ENCODE results near the gene GCNT3. TPM values are rescaled to one million over a fixed set of nuclear protein-coding genes. Genes with fewer than 3 reads are reported as not detected.

Gene GCNT3
- polyA plus RNA-seq = 10 to 100 TPM; 10.2 to 83.9 (median 32.1) TPM
- long read RNA-seq, donor 1 = 0 reads
- long read RNA-seq, donor 2, full-length matches to known transcripts = 8 of 75 reads
- long read RNA-seq, donor 2, partial matches to known transcripts = 27 of 75 reads
- long read RNA-seq, donor 2, other reads (novel, unspliced or antisense) = 40 of 75 reads
- long read RNA-seq, donor 3, full-length matches to known transcripts = 2 of 8 reads
- long read RNA-seq, donor 3, partial matches to known transcripts = 6 of 8 reads
- long read RNA-seq, donor 3, other reads (novel, unspliced or antisense) = 0 of 8 reads
- long read RNA-seq, donor 4 = 0 reads
- long read RNA-seq, donor 5, full-length matches to known transcripts = 1 of 6 reads
- long read RNA-seq, donor 5, partial matches to known transcripts = 5 of 6 reads
- long read RNA-seq, donor 5, other reads (novel, unspliced or antisense) = 0 of 6 reads
- long read RNA-seq, donor 6, full-length matches to known transcripts = 1 of 1 reads
- long read RNA-seq, donor 6, partial matches to known transcripts = 0 of 1 reads
- long read RNA-seq, donor 6, other reads (novel, unspliced or antisense) = 0 of 1 reads
- long read RNA-seq, donor 7, partial matches to known transcripts = 154 of 397 reads
- long read RNA-seq, donor 7, other reads (novel, unspliced or antisense) = 243 of 397 reads
- long read RNA-seq, donor 8, partial matches to known transcripts = 0 of 9 reads
- long read RNA-seq, donor 8, other reads (novel, unspliced or antisense) = 9 of 9 reads
- long read RNA-seq, donor 9, partial matches to known transcripts = 5 of 21 reads
- long read RNA-seq, donor 9, other reads (novel, unspliced or antisense) = 16 of 21 reads
- long read RNA-seq, donor 10, full-length matches to known transcripts = 1 of 1 reads
- long read RNA-seq, donor 10, partial matches to known transcripts = 0 of 1 reads
- long read RNA-seq, donor 10, other reads (novel, unspliced or antisense) = 0 of 1 reads

- DNase-seq = peak; percentile 89 to 96
Observed at GRCh38 chr15:59611276-59612260, at the start of gene GCNT3. TSS of gene GCNT3 (plus strand) at chr15:59611783. CDS start at chr15:59618239, 6,456 bp downstream.

GRCh38 chr15:59562448-59563186 is 49.0 kb upstream of the GCNT3 start:
- Histone ChIP-seq H3K36me3 (ENCODE audit: control insufficient read depth in 3 of 3, insufficient read depth in 2 of 3, low read depth in 1 of 3, low read length in 3 of 3) (no peaks in the 10 kb centered on the region), H3K4me3 (ENCODE audit: low read depth in 1 of 3, low read length in 3 of 3) (no peak overlapping the region), H3K27me3 (ENCODE audit: control insufficient read depth in 3 of 3, insufficient read depth in 3 of 3, low read length in 3 of 3) (no peaks in the 10 kb centered on the region), H3K4me1 (ENCODE audit: control insufficient read depth in 3 of 3, insufficient read depth in 2 of 3, low read depth in 1 of 3, low read length in 2 of 3) (no peaks in the 10 kb centered on the region), H3K9me3 (ENCODE audit: control insufficient read depth in 2 of 2, insufficient read depth in 1 of 2, low read depth in 1 of 2, low read length in 1 of 2) (peaks cover 0 to 18% of the 10 kb centered on the region in 2 donors), H3K27ac (ENCODE audit: low read depth in 1 of 3, low read length in 2 of 3) (no peak overlapping the region)
- WGBS, 3 donors = 88 to 93% (median 89%) methylated on average over 2 of the region's 2 CpGs
- DNase-seq (no peak), FAIRE-seq (no peak)

More at GRCh38 chr15:59611276-59612260, at the start of gene GCNT3:
- Histone ChIP-seq H3K27me3 (ENCODE audit: control insufficient read depth in 3 of 3, insufficient read depth in 3 of 3, low read length in 3 of 3) (no peaks in the 10 kb centered on the region), H3K36me3 (ENCODE audit: control insufficient read depth in 3 of 3, insufficient read depth in 2 of 3, low read depth in 1 of 3, low read length in 3 of 3) (peaks cover 0 to 2% (median 0%) of the 10 kb centered on the region in 3 donors), H3K4me3 (ENCODE audit: low read depth in 1 of 3, low read length in 3 of 3) (peak within 1 kb of the TSS in 2 of 3 donors; percentile 6 to 70), H3K27ac (ENCODE audit: low read depth in 1 of 3, low read length in 2 of 3) (peak within 1 kb of the TSS; percentile 67 to 91 (median 87)), H3K4me1 (ENCODE audit: control insufficient read depth in 3 of 3, insufficient read depth in 2 of 3, low read depth in 1 of 3, low read length in 2 of 3) (peaks cover 0 to 22% (median 0%) of the 10 kb centered on the region in 3 donors), H3K9me3 (ENCODE audit: control insufficient read depth in 2 of 2, insufficient read depth in 1 of 2, low read depth in 1 of 2, low read length in 1 of 2) (peaks cover 0 to 25% of the 10 kb centered on the region in 2 donors)
- FAIRE-seq = no peak
- WGBS, 3 donors = 36 to 62% (median 43%) methylated on average over 8 of the region's 8 CpGs

GRCh38 chr15:59565299-59565698 is 46.3 kb upstream of the GCNT3 start:
- Histone ChIP-seq H3K4me1 (ENCODE audit: control insufficient read depth in 3 of 3, insufficient read depth in 2 of 3, low read depth in 1 of 3, low read length in 2 of 3) (peaks cover 0 to 20% (median 6%) of the 10 kb centered on the region in 3 donors), H3K9me3 (ENCODE audit: control insufficient read depth in 2 of 2, insufficient read depth in 1 of 2, low read depth in 1 of 2, low read length in 1 of 2) (peaks cover 0 to 21% of the 10 kb centered on the region in 2 donors), H3K27me3 (ENCODE audit: control insufficient read depth in 3 of 3, insufficient read depth in 3 of 3, low read length in 3 of 3) (no peaks in the 10 kb centered on the region), H3K4me3 (ENCODE audit: low read depth in 1 of 3, low read length in 3 of 3) (no peak overlapping the region), H3K27ac (ENCODE audit: low read depth in 1 of 3, low read length in 2 of 3) (no peak overlapping the region), H3K36me3 (ENCODE audit: control insufficient read depth in 3 of 3, insufficient read depth in 2 of 3, low read depth in 1 of 3, low read length in 3 of 3) (no peaks in the 10 kb centered on the region)
- 71 to 95% (median 87%) methylated on average over 4 of the region's 4 CpGs for WGBS, 3 donors
- FAIRE-seq (no peak), DNase-seq (no peak)

- H3K4me1 ChIP-seq (ENCODE audit: control insufficient read depth in 3 of 3, insufficient read depth in 2 of 3, low read depth in 1 of 3, low read length in 2 of 3) = peaks cover 0 to 22% (median 6%) of the 10 kb centered on the region in 3 donors
- peak in 1 of 2 donors; percentile 59 for DNase-seq
- FAIRE-seq = no peak
- 21 to 66% (median 52%) methylated on average over 1 of the region's 1 CpG for WGBS, 3 donors
- H3K27me3 ChIP-seq (ENCODE audit: control insufficient read depth in 3 of 3, insufficient read depth in 3 of 3, low read length in 3 of 3) = no peaks in the 10 kb centered on the region
- H3K27ac ChIP-seq (ENCODE audit: low read depth in 1 of 3, low read length in 2 of 3) = peak overlapping the region in 2 of 3 donors; percentile 32 to 78
- H3K9me3 ChIP-seq (ENCODE audit: control insufficient read depth in 2 of 2, insufficient read depth in 1 of 2, low read depth in 1 of 2, low read length in 1 of 2) = peaks cover 0 to 21% of the 10 kb centered on the region in 2 donors
- no peaks in the 10 kb centered on the region for H3K36me3 ChIP-seq (ENCODE audit: control insufficient read depth in 3 of 3, insufficient read depth in 2 of 3, low read depth in 1 of 3, low read length in 3 of 3)
- H3K4me3 ChIP-seq (ENCODE audit: low read depth in 1 of 3, low read length in 3 of 3) = no peak overlapping the region
Observed at GRCh38 chr15:59567324-59567723, 44.3 kb upstream of the GCNT3 start.

- 73 to 84% (median 77%) methylated on average over 8 of the region's 8 CpGs for WGBS, 3 donors
- no peaks in the 10 kb centered on the region for H3K36me3 ChIP-seq (ENCODE audit: control insufficient read depth in 3 of 3, insufficient read depth in 2 of 3, low read depth in 1 of 3, low read length in 3 of 3)
- peaks cover 0 to 20% of the 10 kb centered on the region in 2 donors for H3K9me3 ChIP-seq (ENCODE audit: control insufficient read depth in 2 of 2, insufficient read depth in 1 of 2, low read depth in 1 of 2, low read length in 1 of 2)
- DNase-seq (no peak), FAIRE-seq (no peak)
- H3K4me1 ChIP-seq (ENCODE audit: control insufficient read depth in 3 of 3, insufficient read depth in 2 of 3, low read depth in 1 of 3, low read length in 2 of 3) = peaks cover 0 to 22% (median 6%) of the 10 kb centered on the region in 3 donors
- H3K4me3 ChIP-seq (ENCODE audit: low read depth in 1 of 3, low read length in 3 of 3) = no peak overlapping the region
- H3K27ac ChIP-seq (ENCODE audit: low read depth in 1 of 3, low read length in 2 of 3) = peak overlapping the region; percentile 52 to 87 (median 67)
- no peaks in the 10 kb centered on the region for H3K27me3 ChIP-seq (ENCODE audit: control insufficient read depth in 3 of 3, insufficient read depth in 3 of 3, low read length in 3 of 3)
Observed at GRCh38 chr15:59569477-59569876, 42.1 kb upstream of the GCNT3 start.

GRCh38 chr15:59570315-59570714 is 41.3 kb upstream of the GCNT3 start:
- 25 to 61% (median 41%) methylated on average over 3 of the region's 3 CpGs for WGBS, 3 donors
- H3K27ac ChIP-seq (ENCODE audit: low read depth in 1 of 3, low read length in 2 of 3) = peak overlapping the region; percentile 8 to 87 (median 67)
- no peaks in the 10 kb centered on the region for H3K36me3 ChIP-seq (ENCODE audit: control insufficient read depth in 3 of 3, insufficient read depth in 2 of 3, low read depth in 1 of 3, low read length in 3 of 3)
- H3K4me3 ChIP-seq (ENCODE audit: low read depth in 1 of 3, low read length in 3 of 3) = no peak overlapping the region
- H3K27me3 ChIP-seq (ENCODE audit: control insufficient read depth in 3 of 3, insufficient read depth in 3 of 3, low read length in 3 of 3) = no peaks in the 10 kb centered on the region
- DNase-seq (peak in 1 of 2 donors; percentile 95), FAIRE-seq (no peak)
- peaks cover 0 to 22% (median 6%) of the 10 kb centered on the region in 3 donors for H3K4me1 ChIP-seq (ENCODE audit: control insufficient read depth in 3 of 3, insufficient read depth in 2 of 3, low read depth in 1 of 3, low read length in 2 of 3)
- peaks cover 0 to 14% of the 10 kb centered on the region in 2 donors for H3K9me3 ChIP-seq (ENCODE audit: control insufficient read depth in 2 of 2, insufficient read depth in 1 of 2, low read depth in 1 of 2, low read length in 1 of 2)

GRCh38 chr15:59571606-59572005 is 40.0 kb upstream of the GCNT3 start:
- WGBS, 3 donors = 89 to 95% (median 91%) methylated on average over 6 of the region's 6 CpGs
- H3K27me3 ChIP-seq (ENCODE audit: control insufficient read depth in 3 of 3, insufficient read depth in 3 of 3, low read length in 3 of 3) = no peaks in the 10 kb centered on the region
- FAIRE-seq = no peak
- H3K36me3 ChIP-seq (ENCODE audit: control insufficient read depth in 3 of 3, insufficient read depth in 2 of 3, low read depth in 1 of 3, low read length in 3 of 3) = no peaks in the 10 kb centered on the region
- no peak overlapping the region for H3K27ac ChIP-seq (ENCODE audit: low read depth in 1 of 3, low read length in 2 of 3)
- DNase-seq = no peak
- H3K4me1 ChIP-seq (ENCODE audit: control insufficient read depth in 3 of 3, insufficient read depth in 2 of 3, low read depth in 1 of 3, low read length in 2 of 3) = peaks cover 0 to 22% (median 6%) of the 10 kb centered on the region in 3 donors
- no peak overlapping the region for H3K4me3 ChIP-seq (ENCODE audit: low read depth in 1 of 3, low read length in 3 of 3)
- H3K9me3 ChIP-seq (ENCODE audit: control insufficient read depth in 2 of 2, insufficient read depth in 1 of 2, low read depth in 1 of 2, low read length in 1 of 2) = peaks cover 0 to 4% of the 10 kb centered on the region in 2 donors
